Measurements from ENCODE around the gene PIP4K2B.
A peak's percentile ranks its signal among the peaks of the same experiment; 100 is the strongest.
"Not testable (repeated sequence)": the region's sequence is repeated elsewhere in the genome, so short reads cannot be mapped to it uniquely, and the experiment has no call there.

PIP4K2B gene

DNA sequence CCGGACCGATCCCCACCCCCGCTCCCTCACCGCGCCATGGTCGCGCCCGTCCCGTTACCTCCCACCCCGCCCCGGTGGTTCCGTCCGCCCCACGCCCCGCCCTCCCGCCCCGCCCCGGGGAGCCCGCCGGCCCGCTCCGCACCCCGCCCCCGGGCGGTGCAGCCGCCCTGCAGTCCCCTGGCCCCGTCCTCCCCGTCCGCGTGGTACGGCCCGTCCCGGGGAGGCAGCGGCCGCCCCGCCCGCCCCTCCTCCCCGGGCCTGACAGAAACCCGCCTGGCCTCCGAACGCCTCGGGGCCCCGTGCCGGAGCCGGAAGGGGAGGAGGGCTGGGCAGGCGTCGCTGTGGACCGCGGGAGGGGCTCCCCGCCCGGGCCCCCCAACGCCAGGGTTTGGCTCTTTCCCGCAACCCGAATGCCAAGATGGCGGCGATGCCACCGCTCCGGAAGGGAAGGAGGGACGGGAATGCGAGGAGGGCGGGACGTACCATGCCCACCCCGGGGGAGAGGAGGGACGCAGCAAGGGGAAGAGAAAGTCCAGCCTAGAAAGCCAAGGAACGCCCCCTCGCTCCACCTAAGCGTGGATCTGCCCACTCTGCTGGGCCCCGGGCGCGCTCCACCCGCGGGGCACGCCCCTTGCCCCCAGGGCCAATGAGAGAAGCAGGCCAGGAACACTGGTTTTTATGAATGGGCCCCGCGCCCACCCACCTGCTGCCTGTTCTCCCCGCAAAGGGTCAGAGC lies at the start of gene PIP4K2B:
TSS of gene PIP4K2B (minus strand) at position 56 of the 736 bp plus-strand sequence. CDS start 132 bp downstream, outside the sequence.
- DNase-seq, result peak; percentile 85

DNA sequence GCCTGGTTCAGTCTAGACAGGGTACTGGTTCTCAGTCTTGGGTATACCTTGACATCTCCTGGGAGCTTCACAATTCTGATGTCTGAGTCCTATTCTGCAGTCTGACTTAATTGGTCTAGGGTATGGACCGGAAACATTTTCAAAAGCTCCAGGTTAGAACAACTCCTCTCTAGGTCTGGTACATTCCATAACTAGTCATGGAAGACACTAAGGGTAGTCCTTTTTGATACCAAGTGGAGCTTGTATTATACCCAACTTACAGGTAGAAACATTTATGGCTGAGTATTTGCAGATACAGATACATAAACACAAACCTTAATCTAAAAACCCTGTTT lies 49.2 kb upstream of the PIP4K2B start:
- no peak for DNase-seq

- DNase-seq, result no peak
These were observed 45.0 kb upstream of the PIP4K2B start for GRCh38 chr17:38844261-38844757.

DNA sequence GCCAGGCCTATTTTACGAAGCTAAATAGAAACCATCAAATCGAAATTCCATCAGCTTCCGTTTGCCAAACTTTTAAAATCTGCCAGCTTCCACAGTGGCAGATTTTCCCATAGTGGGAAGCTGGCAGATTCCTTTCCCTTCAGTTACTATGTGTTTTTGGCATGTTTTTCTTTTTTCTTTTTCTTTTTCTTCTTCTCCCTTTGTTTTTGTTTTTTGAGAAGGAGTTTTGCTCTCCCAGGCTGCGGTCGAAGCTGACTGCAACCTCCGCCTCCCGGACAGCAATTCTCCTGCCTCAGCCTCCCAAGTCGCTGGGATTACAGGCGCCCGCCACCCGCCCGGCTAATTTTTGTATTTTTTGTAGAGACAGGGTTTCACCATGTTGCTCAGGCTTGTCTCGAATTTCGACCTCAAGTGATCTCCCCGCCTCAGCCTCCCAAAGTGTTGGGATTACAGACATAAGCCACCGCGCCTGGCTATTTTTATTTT lies 26.4 kb upstream of the PIP4K2B start:
- DNase-seq, result no peak

DNA sequence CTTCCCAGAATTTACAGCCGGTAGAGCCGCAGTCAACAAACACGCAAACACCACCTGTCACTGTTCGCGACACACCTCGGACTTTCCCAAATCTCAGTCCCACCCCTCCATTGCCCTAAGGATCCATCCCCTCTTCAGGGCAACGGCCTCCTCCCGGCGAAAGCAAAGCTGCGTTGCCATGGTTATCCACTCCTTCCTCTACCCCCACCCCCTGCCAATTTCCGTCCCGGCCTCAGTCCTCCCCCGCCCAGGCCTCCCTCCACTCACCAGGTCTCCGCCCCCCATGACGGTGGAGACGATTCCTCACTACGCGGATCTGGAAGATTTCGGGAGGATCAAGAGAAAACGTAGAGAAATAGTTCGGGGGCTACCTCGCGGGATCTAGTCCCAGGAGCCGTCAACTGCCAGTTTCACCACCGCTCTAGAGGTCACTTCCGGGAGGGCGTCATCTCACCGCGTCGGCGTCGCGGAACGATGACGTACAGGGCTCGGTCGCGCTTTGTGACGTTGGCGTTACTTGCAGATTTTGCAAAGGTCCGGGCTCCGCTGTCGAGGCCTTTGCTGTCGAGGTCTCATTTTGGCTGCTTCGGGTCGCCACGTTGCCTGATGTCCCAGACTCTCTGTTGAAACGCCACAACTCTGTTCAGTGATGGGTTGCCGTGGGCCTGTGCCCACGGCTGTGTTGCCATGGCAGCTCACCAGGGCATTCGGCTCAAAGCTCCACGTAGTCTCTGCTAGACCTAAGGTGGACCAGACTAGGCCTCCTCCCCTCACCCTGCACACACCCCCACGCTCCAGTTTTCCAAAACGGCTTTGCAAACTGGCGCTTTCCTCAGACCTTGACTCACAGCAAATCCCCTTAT lies 25.8 kb upstream of the PIP4K2B start, which contains the start of gene CWC25:
TSS of gene CWC25 (minus strand) at position 423 of the 863 bp plus-strand sequence. CDS start at position 285, 138 bp downstream.
- peak; percentile 58 for DNase-seq

GRCh38 chr17:38815576-38816193 lies 16.3 kb upstream of the PIP4K2B start:
- DNase-seq, result no peak

GRCh38 chr17:38809828-38810227 lies 10.5 kb upstream of the PIP4K2B start:
- DNase-seq, result no peak

DNA sequence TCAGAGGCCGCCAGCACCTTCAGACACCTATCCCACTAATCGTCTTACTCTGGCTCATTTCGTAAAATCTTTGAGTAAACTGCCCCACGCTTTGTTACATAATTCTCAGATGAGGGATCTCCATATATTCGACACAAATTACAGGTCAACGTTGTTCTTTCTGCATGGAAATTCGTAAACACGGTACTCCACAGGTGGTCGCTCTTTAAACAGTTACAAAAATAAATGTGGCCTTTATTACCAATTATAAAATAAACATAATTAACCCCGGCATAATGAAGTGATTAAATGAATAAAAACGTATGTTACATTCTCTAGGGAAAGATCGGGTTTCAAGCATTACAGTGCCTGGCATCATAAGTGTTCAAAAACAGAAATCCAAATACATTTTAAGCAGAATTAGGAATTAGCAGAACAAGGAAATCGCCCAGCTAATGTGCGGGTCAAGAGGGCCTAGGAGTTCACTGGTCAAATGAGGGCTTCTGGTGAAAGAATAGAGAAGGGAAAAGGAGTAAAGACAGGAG lies 943 bp upstream of the PIP4K2B start:
- DNase-seq, result no peak

- DNase-seq, result peak; percentile 21
These were observed 499 bp downstream of the PIP4K2B start for GRCh38 chr17:38798614-38799500.

GRCh38 chr17:38797828-38798227 lies 1.5 kb downstream of the PIP4K2B start:
- no peak for DNase-seq

GRCh38 chr17:38797158-38797490 lies 2.2 kb downstream of the PIP4K2B start:
- DNase-seq, result no peak

DNA sequence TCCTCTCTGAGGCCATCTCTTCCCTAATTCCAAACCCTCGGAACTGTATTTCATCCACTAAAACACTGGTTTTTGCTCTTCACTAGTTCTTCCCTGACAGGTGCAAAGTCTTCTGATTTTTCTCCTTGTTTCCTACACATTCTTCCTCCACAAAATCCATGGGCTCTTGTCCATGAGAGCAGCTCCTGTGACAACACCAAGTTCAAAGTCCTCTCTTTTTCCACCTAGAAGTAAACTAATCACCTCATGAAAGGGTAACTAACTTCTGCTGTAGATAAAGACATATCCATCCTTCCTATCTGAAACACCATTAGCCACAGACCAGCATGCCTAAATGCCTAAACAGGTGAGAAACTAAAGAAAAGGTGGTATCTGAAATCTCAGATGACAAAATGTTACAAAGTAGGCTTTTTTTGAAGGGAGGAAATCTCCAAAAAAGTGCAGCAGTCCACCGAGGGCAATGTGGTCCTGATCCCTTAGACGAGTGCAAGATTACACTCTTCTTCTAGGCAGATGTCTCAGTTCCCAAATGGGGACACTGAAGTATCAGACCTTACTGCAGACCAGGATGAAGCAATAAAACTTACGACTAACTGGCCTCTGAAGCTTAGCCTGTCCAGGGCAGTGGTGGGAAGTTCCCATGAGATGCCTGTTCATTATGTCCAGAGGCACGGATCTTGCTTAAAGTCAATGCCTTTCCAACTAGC lies 2.8 kb downstream of the PIP4K2B start:
- DNase-seq, result no peak

- no peak for DNase-seq
These were observed 5.1 kb downstream of the PIP4K2B start for GRCh38 chr17:38794221-38794620.

- DNase-seq, result no peak
These were observed 8.2 kb downstream of the PIP4K2B start for GRCh38 chr17:38791162-38791561.

GRCh38 chr17:38790148-38790707 lies 9.1 kb downstream of the PIP4K2B start:
- DNase-seq, result not testable (repeated sequence)

- no peak for DNase-seq
These were observed 10.2 kb downstream of the PIP4K2B start for GRCh38 chr17:38789185-38789584.

DNA sequence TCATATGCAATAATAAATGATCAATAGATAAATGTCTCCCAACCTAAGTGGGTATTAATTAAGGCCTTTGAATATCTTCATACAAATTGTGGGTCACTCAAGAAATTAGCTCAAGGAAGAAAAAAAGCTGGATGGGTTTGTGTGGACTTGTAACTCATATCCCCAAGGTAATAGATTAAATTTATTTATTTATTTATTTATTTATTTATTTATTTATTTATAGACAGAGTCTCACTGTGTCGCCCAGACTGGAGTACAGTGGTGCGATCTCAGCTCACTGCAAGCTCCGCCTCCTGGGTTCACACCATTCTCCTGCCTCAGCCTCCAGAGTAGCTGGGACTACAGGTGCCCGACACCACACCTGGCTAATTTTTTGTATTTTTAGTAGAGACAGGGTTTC lies 11.4 kb downstream of the PIP4K2B start:
- not testable (repeated sequence) for DNase-seq

GRCh38 chr17:38786372-38786771 lies 13.0 kb downstream of the PIP4K2B start:
- no peak for DNase-seq

- DNase-seq, result no peak
These were observed 16.1 kb downstream of the PIP4K2B start for GRCh38 chr17:38783227-38783626.

DNA sequence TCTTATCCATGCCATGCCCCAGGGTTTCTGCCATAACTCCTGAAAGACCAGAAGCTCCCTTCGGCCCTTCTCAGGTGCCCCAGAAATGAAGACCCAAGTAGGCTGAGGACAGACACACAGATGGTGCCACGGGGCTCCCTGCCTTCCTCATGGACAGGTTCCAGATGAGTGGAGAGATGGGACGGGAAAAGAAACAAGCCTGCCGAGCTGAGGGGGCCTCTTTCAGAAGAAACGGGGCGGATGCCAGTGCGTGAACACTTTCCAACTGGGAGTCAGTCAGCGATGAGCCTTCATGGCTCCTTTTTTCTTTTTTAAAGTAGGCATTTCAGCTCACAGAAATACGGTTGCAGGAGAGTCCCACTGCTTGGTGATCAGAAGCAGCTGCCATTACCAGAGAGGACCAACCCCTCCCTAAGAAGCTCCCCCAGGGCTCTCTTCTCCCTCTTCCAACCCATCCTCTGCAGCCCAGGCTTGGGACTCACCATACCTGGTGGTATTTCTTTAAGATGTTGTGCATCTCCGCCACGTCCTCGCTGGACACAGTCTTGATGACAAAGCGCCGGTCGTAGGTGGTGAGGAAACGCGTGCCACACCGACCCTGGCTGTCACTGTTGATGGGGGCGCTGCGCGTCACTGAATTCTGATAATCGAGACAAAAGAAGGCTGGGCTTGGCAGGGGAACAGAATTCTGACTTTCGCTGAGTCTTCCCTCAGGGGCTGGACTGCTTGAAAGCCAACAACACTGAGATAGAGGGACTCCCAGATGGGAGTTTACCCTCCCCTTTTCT lies 19.2 kb downstream of the PIP4K2B start:
- DNase-seq, result no peak
